ENCODE results near the gene GUCY2D.

GUCY2D gene

DNA sequence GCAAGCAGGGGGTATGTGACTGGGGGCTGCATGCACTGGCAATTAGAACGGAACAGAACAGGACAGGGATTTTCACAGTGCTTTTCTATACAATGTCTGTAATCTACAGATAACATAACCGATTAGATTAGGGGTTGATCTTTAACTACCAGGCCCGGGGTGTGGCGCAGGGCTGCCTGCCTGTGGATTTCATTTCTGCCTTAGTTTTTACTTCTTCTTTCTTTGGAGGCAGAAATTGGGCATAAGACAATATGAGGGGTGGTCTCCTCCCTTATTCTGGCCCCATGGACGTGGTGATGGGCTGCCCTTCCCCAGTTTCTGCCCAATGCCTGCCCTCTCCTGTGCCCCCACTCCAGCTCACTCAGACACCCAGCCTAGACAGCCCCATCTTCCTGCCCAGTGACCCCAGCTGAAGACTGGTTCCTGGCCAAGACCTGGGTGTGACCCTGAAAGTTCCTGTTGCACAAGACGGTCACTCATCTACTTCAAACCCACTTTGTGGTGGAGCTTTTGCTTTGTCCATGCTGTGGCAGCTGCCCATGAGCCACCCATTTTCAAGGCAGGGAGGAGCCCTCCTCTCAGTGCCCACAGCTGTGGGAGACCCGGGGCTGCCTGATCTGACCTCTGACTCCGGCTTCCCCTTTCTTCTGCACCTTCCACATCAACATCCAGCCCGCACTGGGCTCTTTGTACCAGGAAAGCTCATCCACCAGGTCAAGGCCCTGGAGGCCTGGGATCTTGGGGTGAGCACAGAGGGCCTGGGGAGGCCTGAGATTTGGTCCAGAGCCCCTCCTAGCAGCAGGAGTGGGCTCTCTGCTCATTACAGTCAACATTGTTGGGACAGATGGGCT is 66.5 kb downstream of the GUCY2D start:
- peak in 1 of 2 donors; percentile 65 for DNase-seq

GRCh38 chr17:8069587-8069860 is 67.1 kb downstream of the GUCY2D start:
- no peak for DNase-seq
